Thyroid gland (tissue), 4 donors: ENCODE data around the gene ST6GALNAC2. TPM values are rescaled to one million over a fixed set of nuclear protein-coding genes. Genes with fewer than 3 reads are reported as not detected.

Source experiments
- DNase-seq, 2 donors: peaks; one replicate each; pipeline ENCODE4 v3.0.0-alpha.2; 2019
- H3K27ac ChIP-seq, 3 donors: fragments of 200-600 bp; sonication (generic); 1 replicate in 2 of 3; 2 replicates in 1 of 3; pipeline ENCODE4 v1.5.1; 2016 to 2019; ENCODE audit warnings: mild to moderate bottlenecking in 1 of 3, moderate library complexity in 1 of 3
- H3K27me3 ChIP-seq: fragments of 200-600 bp; sonication (generic); one replicate; pipeline ENCODE4 v1.5.1; 2019
- H3K36me3 ChIP-seq, 2 donors: fragments of 200-600 bp; sonication (generic); one replicate each; pipeline ENCODE4 v1.5.1; 2016 to 2019
- H3K4me1 ChIP-seq, 2 donors: fragments of 200-600 bp; sonication (generic); one replicate each; pipeline ENCODE4 v1.5.1; 2017 to 2019
- H3K4me3 ChIP-seq, 3 donors: fragments of 200-600 bp; sonication (generic); replicated peaks in 1 of 3; 1 replicate in 2 of 3; 2 replicates in 1 of 3; pipeline ENCODE4 v1.5.1; 2016; ENCODE audit warnings: mild to moderate bottlenecking in 1 of 3
- H3K9me3 ChIP-seq: fragments of 200-600 bp; sonication (generic); one replicate; pipeline ENCODE4 v1.5.1; 2017
- CTCF ChIP-seq, 6 experiments: fragments of 200-600 bp in 3 of 6; fragments of 450-650 bp in 3 of 6; sonication (generic) in 3 of 6; IDR thresholded peaks; one replicate each; pipeline ENCODE4 v1.5.1; 2016 to 2019; ENCODE audit warnings: antibody characterized with exemption in 6 of 6, mild to moderate bottlenecking in 2 of 6, inconsistent platforms in 1 of 6, moderate library complexity in 1 of 6
- POLR2A ChIP-seq, 2 donors: fragments of 450-650 bp; IDR thresholded peaks; one replicate each; pipeline ENCODE4 v1.6.1; 2017; ENCODE audit warnings: antibody characterized with exemption in 2 of 2, mild to moderate bottlenecking in 2 of 2, moderate library complexity in 1 of 2
- WGBS, 2 donors: methylation state at CpG; one replicate each; pipeline ENCODE4 v1.1.5; 2017; 5-methylcytosine and 5-hydroxymethylcytosine counted together
- intact Hi-C: fragments of 100-400 bp; cut with DNase I; formaldehyde crosslinking; loops from one replicate; pipeline ENCODE4 v1.15.1; 2023
- total RNA-seq, 4 donors: library from RNA; depleted of rRNA; stranded (reverse); fragments of >200 nt; gene quantifications; one replicate each; pipeline ENCODE4 v1.2.3, GENCODE V29; 2016

Gene ST6GALNAC2
- total RNA-seq, 4 donors from 2014 or later, result 32.7 to 65.4 (median 42.6) TPM

DNA sequence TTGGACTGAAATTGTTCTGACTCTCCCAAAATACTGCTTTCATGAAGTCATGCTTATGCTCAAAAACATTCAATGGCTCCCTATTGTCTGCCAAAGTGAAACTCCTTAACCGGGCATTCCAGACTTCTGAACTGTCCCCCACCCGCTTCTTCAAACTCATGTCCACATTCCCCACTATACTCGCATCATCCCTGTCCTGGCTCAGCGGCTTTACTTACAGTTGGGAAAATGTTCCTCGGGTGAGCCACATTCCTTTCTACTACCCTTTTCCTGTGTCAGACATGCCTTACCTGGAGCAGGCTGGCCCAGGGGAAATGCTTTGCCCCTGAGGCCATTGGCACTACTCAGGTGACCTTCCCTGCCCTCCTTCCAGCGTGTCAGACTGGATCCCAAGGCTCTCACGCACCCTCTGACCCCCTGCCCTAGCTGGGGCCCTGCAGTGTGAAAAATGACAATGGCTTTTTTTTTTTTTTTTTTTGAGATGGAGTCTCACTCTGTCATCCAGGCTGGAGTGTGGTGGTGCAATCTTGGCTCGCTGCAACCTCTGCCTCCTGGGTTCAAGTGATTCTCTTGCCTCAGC is 53.5 kb downstream of the ST6GALNAC2 start:
- no peak overlapping the region for H3K4me3 ChIP-seq
- TF ChIP-seq CTCF (IDR thresholded peaks at IDR 0.05) (no peak), POLR2A (IDR thresholded peaks at IDR 0.05) (no peak)
- 90 to 92% methylated on average over 8 of the region's 8 CpGs for WGBS, 2 donors
- intact Hi-C loops, result no loop called here
- no peaks in the 10 kb centered on the region for H3K36me3 ChIP-seq
- DNase-seq, result no peak
- peaks cover 17 to 46% of the 10 kb centered on the region in 2 donors for H3K4me1 ChIP-seq
- H3K27me3 ChIP-seq, result no peaks in the 10 kb centered on the region
- H3K9me3 ChIP-seq, result no peaks in the 10 kb centered on the region
- peak overlapping the region in 2 of 3 donors; percentile 93 to 95 for H3K27ac ChIP-seq

GRCh38 chr17:76531486-76532038 is 54.1 kb downstream of the ST6GALNAC2 start:
- Histone ChIP-seq H3K27ac (peak overlapping the region; percentile 89 to 95 (median 93)), H3K9me3 (no peaks in the 10 kb centered on the region), H3K36me3 (no peaks in the 10 kb centered on the region), H3K27me3 (no peaks in the 10 kb centered on the region), H3K4me3 (no peak overlapping the region), H3K4me1 (peaks cover 20 to 47% of the 10 kb centered on the region in 2 donors)
- intact Hi-C loops, result no loop called here
- no peak for TF ChIP-seq POLR2A (IDR thresholded peaks at IDR 0.05)
- no peak for TF ChIP-seq CTCF (IDR thresholded peaks at IDR 0.05)
- no peak for DNase-seq
- 74% methylated on average over 12 to 15 of the region's 18 CpGs for WGBS, 2 donors

DNA sequence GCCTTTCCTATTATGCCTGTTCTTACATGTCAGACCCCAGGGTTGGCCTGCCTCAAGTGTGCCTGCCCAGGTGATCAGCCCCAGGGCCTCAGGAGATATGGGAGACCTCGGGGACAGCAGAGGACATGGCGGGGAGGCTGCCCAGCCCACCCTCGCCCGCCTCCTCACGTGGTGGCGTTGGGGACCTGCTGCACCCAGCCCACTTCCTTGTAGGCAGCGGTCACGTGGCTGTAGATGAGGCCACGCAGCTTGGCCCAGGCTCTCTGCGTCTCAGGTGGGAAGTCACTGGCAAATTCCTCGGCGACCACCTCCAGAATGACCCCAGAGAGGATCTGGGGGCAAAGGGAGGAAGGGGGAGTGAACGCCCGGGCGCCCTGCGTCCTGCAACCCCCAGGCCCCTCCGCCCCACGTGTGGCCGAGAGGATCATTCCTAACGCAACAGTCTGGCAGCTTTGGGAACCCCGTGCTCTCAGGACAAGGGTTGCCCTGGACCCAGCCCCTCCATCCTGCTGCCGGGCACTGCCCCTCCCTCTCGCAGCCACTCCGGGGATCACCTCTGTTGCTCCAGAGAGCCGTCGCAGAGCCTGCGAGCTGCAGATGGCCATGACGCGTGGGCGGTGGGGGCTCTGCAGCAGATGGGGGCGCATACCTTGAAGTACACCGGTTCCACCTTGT is 54.7 kb downstream of the ST6GALNAC2 start:
- no peaks in the 10 kb centered on the region for H3K27me3 ChIP-seq
- H3K9me3 ChIP-seq, result no peaks in the 10 kb centered on the region
- no peaks in the 10 kb centered on the region for H3K36me3 ChIP-seq
- DNase-seq, result no peak
- TF ChIP-seq CTCF (IDR thresholded peaks at IDR 0.05) (no peak), POLR2A (IDR thresholded peaks at IDR 0.05) (no peak)
- intact Hi-C loops, result no loop called here
- peak overlapping the region; percentile 89 to 95 (median 93) for H3K27ac ChIP-seq
- no peak overlapping the region for H3K4me3 ChIP-seq
- peaks cover 20 to 50% of the 10 kb centered on the region in 2 donors for H3K4me1 ChIP-seq
- 78 to 85% methylated on average over 10 to 30 of the region's 32 CpGs for WGBS, 2 donors

GRCh38 chr17:76530095-76530723 is 55.5 kb downstream of the ST6GALNAC2 start:
- 66 to 75% methylated on average over 20 to 22 of the region's 23 CpGs for WGBS, 2 donors
- peak overlapping the region; percentile 89 to 95 (median 93) for H3K27ac ChIP-seq
- intact Hi-C loops, result no loop called here
- DNase-seq, result peak; percentile 37 to 44
- no peaks in the 10 kb centered on the region for H3K36me3 ChIP-seq
- H3K27me3 ChIP-seq, result no peaks in the 10 kb centered on the region
- no peaks in the 10 kb centered on the region for H3K9me3 ChIP-seq
- H3K4me3 ChIP-seq, result no peak overlapping the region
- TF ChIP-seq POLR2A (IDR thresholded peaks at IDR 0.05) (no peak), CTCF (IDR thresholded peaks at IDR 0.05) (no peak)
- H3K4me1 ChIP-seq, result peaks cover 21 to 55% of the 10 kb centered on the region in 2 donors
